ENCODE measurements around the gene CDHR2.

GRCh38 chr5:176526462-176526861 is 22.7 kb upstream of the CDHR2 start:
- no peak for TF ChIP-seq CTCF (IDR thresholded peaks at IDR 0.05)
- no peak for TF ChIP-seq POLR2A (IDR thresholded peaks at IDR 0.05)

Measured in testis (tissue), 2 donors.